Gastrocnemius medialis (tissue), 4 donors: ENCODE measurements around the gene PBOV1.

Experiments
- POLR2A ChIP-seq, 2 donors: fragments of 450-650 bp; IDR thresholded peaks; one replicate each; pipeline ENCODE4 v1.6.1; 2017; ENCODE audit warnings: antibody characterized with exemption in 2 of 2, mild to moderate bottlenecking in 2 of 2, moderate library complexity in 2 of 2
- TF ChIP-seq, protein P1 (sequence below), 5 experiments: fragments of 450-650 bp in 3 of 5; fragments of 200-600 bp in 2 of 5; sonication (generic) in 2 of 5; IDR thresholded peaks in 4 of 5; conservative IDR thresholded peaks in 1 of 5; 1 replicate in 4 of 5; 2 replicates in 1 of 5; pipeline ENCODE4 v1.5.1; 2016 to 2019; ENCODE audit warnings: antibody characterized with exemption in 5 of 5, mild to moderate bottlenecking in 3 of 5, moderate library complexity in 3 of 5

DNA sequence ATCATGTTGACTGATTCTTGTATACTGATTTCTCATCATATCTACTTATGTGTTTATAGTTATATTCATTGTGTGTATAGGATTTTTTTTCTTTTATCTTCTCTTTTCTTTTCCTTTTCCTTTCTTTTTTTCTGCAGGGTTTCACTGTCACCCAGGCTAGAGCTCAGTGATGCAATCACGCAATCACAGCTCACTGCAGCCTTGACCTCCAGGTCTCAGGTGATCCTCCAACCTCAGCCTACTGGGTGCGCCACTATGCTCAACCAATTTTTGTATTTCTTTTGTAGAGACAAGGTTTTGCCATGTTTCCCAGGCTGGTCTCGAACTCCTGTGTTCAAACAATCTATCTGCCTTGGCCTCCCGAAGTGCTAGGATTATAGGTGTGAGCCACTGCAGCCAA lies 1.6 kb upstream of the PBOV1 start:
- TF ChIP-seq POLR2A (IDR thresholded peaks at IDR 0.05): no peak
- TF ChIP-seq, protein P1, sequence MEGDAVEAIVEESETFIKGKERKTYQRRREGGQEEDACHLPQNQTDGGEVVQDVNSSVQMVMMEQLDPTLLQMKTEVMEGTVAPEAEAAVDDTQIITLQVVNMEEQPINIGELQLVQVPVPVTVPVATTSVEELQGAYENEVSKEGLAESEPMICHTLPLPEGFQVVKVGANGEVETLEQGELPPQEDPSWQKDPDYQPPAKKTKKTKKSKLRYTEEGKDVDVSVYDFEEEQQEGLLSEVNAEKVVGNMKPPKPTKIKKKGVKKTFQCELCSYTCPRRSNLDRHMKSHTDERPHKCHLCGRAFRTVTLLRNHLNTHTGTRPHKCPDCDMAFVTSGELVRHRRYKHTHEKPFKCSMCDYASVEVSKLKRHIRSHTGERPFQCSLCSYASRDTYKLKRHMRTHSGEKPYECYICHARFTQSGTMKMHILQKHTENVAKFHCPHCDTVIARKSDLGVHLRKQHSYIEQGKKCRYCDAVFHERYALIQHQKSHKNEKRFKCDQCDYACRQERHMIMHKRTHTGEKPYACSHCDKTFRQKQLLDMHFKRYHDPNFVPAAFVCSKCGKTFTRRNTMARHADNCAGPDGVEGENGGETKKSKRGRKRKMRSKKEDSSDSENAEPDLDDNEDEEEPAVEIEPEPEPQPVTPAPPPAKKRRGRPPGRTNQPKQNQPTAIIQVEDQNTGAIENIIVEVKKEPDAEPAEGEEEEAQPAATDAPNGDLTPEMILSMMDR (IDR thresholded peaks at IDR 0.05 in 4 of 5, conservative IDR thresholded peaks at IDR 0.05 in 1 of 5): no peak
